Measurements from ENCODE around the gene GSTA2. TPM values are rescaled to one million over a fixed set of nuclear protein-coding genes. Genes with fewer than 3 reads are reported as not detected.
A peak's percentile ranks its signal among the peaks of the same experiment; 100 is the strongest.

GSTA2 gene
- total RNA-seq, 1 donor from 2014 or later = not detected

- H3K9me3 Mint-ChIP-seq (ENCODE audit: unreplicated experiment) = no peaks in the 10 kb centered on the region
- no peak for TF ChIP-seq CTCF (IDR thresholded peaks at IDR 0.05; ENCODE audit: unreplicated experiment)
- H3K27ac Mint-ChIP-seq (ENCODE audit: unreplicated experiment) = no peak overlapping the region
- H3K27me3 Mint-ChIP-seq (ENCODE audit: unreplicated experiment) = peaks cover 2% of the 10 kb centered on the region
- H3K4me3 Mint-ChIP-seq (ENCODE audit: unreplicated experiment) = no peak overlapping the region
- peaks cover 20% of the 10 kb centered on the region for H3K4me1 Mint-ChIP-seq (ENCODE audit: unreplicated experiment)
- no peak for DNase-seq (ENCODE audit: low spot score)
- H3K36me3 Mint-ChIP-seq (ENCODE audit: low read depth, unreplicated experiment) = no peaks in the 10 kb centered on the region
Measured at GRCh38 chr6:52729576-52729975, 33.7 kb downstream of the GSTA2 start.

GRCh38 chr6:52728394-52728793 is 34.9 kb downstream of the GSTA2 start:
- DNase-seq (ENCODE audit: low spot score) = no peak
- Mint-ChIP-seq H3K9me3 (ENCODE audit: unreplicated experiment) (no peaks in the 10 kb centered on the region), H3K27me3 (ENCODE audit: unreplicated experiment) (peaks cover 2% of the 10 kb centered on the region), H3K4me3 (ENCODE audit: unreplicated experiment) (no peak overlapping the region), H3K4me1 (ENCODE audit: unreplicated experiment) (peaks cover 20% of the 10 kb centered on the region), H3K36me3 (ENCODE audit: low read depth, unreplicated experiment) (no peaks in the 10 kb centered on the region), H3K27ac (ENCODE audit: unreplicated experiment) (no peak overlapping the region)
- TF ChIP-seq CTCF (IDR thresholded peaks at IDR 0.05; ENCODE audit: unreplicated experiment) = no peak

GRCh38 chr6:52727908-52728307 is 35.4 kb downstream of the GSTA2 start:
- TF ChIP-seq CTCF (IDR thresholded peaks at IDR 0.05; ENCODE audit: unreplicated experiment) = no peak

GRCh38 chr6:52726741-52727535 is 36.3 kb downstream of the GSTA2 start:
- no peak overlapping the region for H3K4me3 Mint-ChIP-seq (ENCODE audit: unreplicated experiment)
- H3K36me3 Mint-ChIP-seq (ENCODE audit: low read depth, unreplicated experiment) = no peaks in the 10 kb centered on the region
- no peaks in the 10 kb centered on the region for H3K9me3 Mint-ChIP-seq (ENCODE audit: unreplicated experiment)
- H3K27me3 Mint-ChIP-seq (ENCODE audit: unreplicated experiment) = peaks cover 2% of the 10 kb centered on the region
- no peak for DNase-seq (ENCODE audit: low spot score)
- H3K4me1 Mint-ChIP-seq (ENCODE audit: unreplicated experiment) = peaks cover 20% of the 10 kb centered on the region
- H3K27ac Mint-ChIP-seq (ENCODE audit: unreplicated experiment) = peak overlapping the region; percentile 25
- TF ChIP-seq CTCF (IDR thresholded peaks at IDR 0.05; ENCODE audit: unreplicated experiment) = no peak

More at GRCh38 chr6:52727908-52728307, 35.4 kb downstream of the GSTA2 start:
- Mint-ChIP-seq H3K36me3 (ENCODE audit: low read depth, unreplicated experiment) (no peaks in the 10 kb centered on the region), H3K4me3 (ENCODE audit: unreplicated experiment) (no peak overlapping the region), H3K27me3 (ENCODE audit: unreplicated experiment) (peaks cover 2% of the 10 kb centered on the region), H3K9me3 (ENCODE audit: unreplicated experiment) (no peaks in the 10 kb centered on the region), H3K4me1 (ENCODE audit: unreplicated experiment) (peaks cover 20% of the 10 kb centered on the region), H3K27ac (ENCODE audit: unreplicated experiment) (no peak overlapping the region)
- no peak for DNase-seq (ENCODE audit: low spot score)

- Mint-ChIP-seq H3K27me3 (ENCODE audit: unreplicated experiment) (peaks cover 2% of the 10 kb centered on the region), H3K4me1 (ENCODE audit: unreplicated experiment) (peaks cover 20% of the 10 kb centered on the region), H3K9me3 (ENCODE audit: unreplicated experiment) (no peaks in the 10 kb centered on the region), H3K36me3 (ENCODE audit: low read depth, unreplicated experiment) (no peaks in the 10 kb centered on the region), H3K27ac (ENCODE audit: unreplicated experiment) (peak overlapping the region; percentile 85), H3K4me3 (ENCODE audit: unreplicated experiment) (no peak overlapping the region)
- no peak for DNase-seq (ENCODE audit: low spot score)
- TF ChIP-seq CTCF (IDR thresholded peaks at IDR 0.05; ENCODE audit: unreplicated experiment) = no peak
Measured at GRCh38 chr6:52726193-52726542, 37.1 kb downstream of the GSTA2 start.
